Activated CD8-positive, alpha-beta memory T cell treated with anti-CD3 and anti-CD28 coated beads for 48 hours (primary cell): ENCODE measurements around the gene AP1S3.
A peak's percentile ranks its signal among the peaks of the same experiment; 100 is the strongest.
"Not testable (repeated sequence)": the region's sequence is repeated elsewhere in the genome, so short reads cannot be mapped to it uniquely, and the experiment has no call there.

ENCODE experiments used
- DNase-seq, 3 experiments: peaks; one replicate each; pipeline ENCODE4 v3.0.0-alpha.2; 2020; ENCODE audit warnings: low read depth in 2 of 3, low spot score in 2 of 3

AP1S3 gene

GRCh38 chr2:223837287-223838061 lies at the start of gene AP1S3:
TSS of gene AP1S3 (minus strand) at chr2:223837582. CDS start at chr2:223837450, 132 bp downstream.
- peak; percentile 30 to 47 (median 37) for DNase-seq

GRCh38 chr2:223887127-223887526 lies 49.7 kb upstream of the AP1S3 start:
- no peak for DNase-seq

- no peak for DNase-seq
These were observed 49.3 kb upstream of the AP1S3 start for GRCh38 chr2:223886726-223887125.

GRCh38 chr2:223884399-223884798 lies 47.0 kb upstream of the AP1S3 start:
- DNase-seq: no peak

- no peak for DNase-seq
These were observed 45.3 kb upstream of the AP1S3 start for GRCh38 chr2:223882715-223883114.

GRCh38 chr2:223880796-223881195 lies 43.4 kb upstream of the AP1S3 start:
- DNase-seq: no peak

- DNase-seq: no peak
These were observed 40.5 kb upstream of the AP1S3 start for GRCh38 chr2:223877721-223878410.

GRCh38 chr2:223873672-223874071 lies 36.3 kb upstream of the AP1S3 start:
- no peak for DNase-seq

GRCh38 chr2:223872772-223873171 lies 35.4 kb upstream of the AP1S3 start:
- DNase-seq: not testable (repeated sequence)

GRCh38 chr2:223871661-223872060 lies 34.3 kb upstream of the AP1S3 start:
- not testable (repeated sequence) for DNase-seq

GRCh38 chr2:223870840-223871611 lies 33.6 kb upstream of the AP1S3 start:
- no peak for DNase-seq

- DNase-seq: no peak
These were observed 30.6 kb upstream of the AP1S3 start for GRCh38 chr2:223868005-223868404.

- no peak for DNase-seq
These were observed 28.6 kb upstream of the AP1S3 start for GRCh38 chr2:223865907-223866508.

- no peak for DNase-seq
These were observed 27.7 kb upstream of the AP1S3 start for GRCh38 chr2:223865124-223865523.

GRCh38 chr2:223863491-223863890 lies 26.1 kb upstream of the AP1S3 start:
- no peak for DNase-seq

GRCh38 chr2:223860809-223861738 lies 23.7 kb upstream of the AP1S3 start:
- DNase-seq: no peak

GRCh38 chr2:223859070-223859469 lies 21.7 kb upstream of the AP1S3 start:
- no peak for DNase-seq

GRCh38 chr2:223856584-223856983 lies 19.2 kb upstream of the AP1S3 start:
- DNase-seq: no peak

- no peak for DNase-seq
These were observed 18.6 kb upstream of the AP1S3 start for GRCh38 chr2:223856021-223856420.

- no peak for DNase-seq
These were observed 18.0 kb upstream of the AP1S3 start for GRCh38 chr2:223855426-223855825.
